K562 (cell line): ENCODE data around the gene WDCP. TPM values are rescaled to one million over a fixed set of nuclear protein-coding genes. Genes with fewer than 3 reads are reported as not detected.

Experiments
- ARID4B ChIP-seq: sonication (generic); formaldehyde crosslinking; IDR thresholded peaks from 2 replicates; pipeline ENCODE4 v1.8.0; 2022; ENCODE audit warnings: mild to moderate bottlenecking, missing genetic modification reagents
- GTF2A2 ChIP-seq: IDR thresholded peaks from 2 replicates; pipeline ENCODE4 v1.6.1; 2016; ENCODE audit warnings: mild to moderate bottlenecking, missing genetic modification characterization, missing compliant biosample characterization
- HMGXB4 ChIP-seq: sonication (generic); formaldehyde crosslinking; IDR thresholded peaks from 2 replicates; pipeline ENCODE4 v1.8.1; 2023; ENCODE audit warnings: mild to moderate bottlenecking, missing genetic modification reagents
- HNRNPL ChIP-seq: fragments of 200-400 bp; formaldehyde crosslinking; IDR thresholded peaks from 2 replicates; pipeline ENCODE4 v1.6.1; 2017; ENCODE audit warnings: low read depth, mild to moderate bottlenecking, low read length
- ILK ChIP-seq: fragments of 450-650 bp; IDR thresholded peaks from 2 replicates; pipeline ENCODE4 v1.6.1; 2016; ENCODE audit warnings: missing genetic modification characterization, low read depth, mild to moderate bottlenecking, missing compliant biosample characterization, moderate library complexity, borderline replicate concordance
- MAZ ChIP-seq, 2 experiments: fragments of 450-650 bp in 1 of 2; sonication (generic) in 1 of 2; formaldehyde crosslinking; IDR thresholded peaks in 1 of 2; conservative IDR thresholded peaks in 1 of 2; 2 replicates each; pipeline versions ENCODE4 v1.4.0 to v1.5.0; 2020; ENCODE audit warnings: mild to moderate bottlenecking in 1 of 2, missing genetic modification reagents in 1 of 2
- MBD2 ChIP-seq: sonication (generic); IDR thresholded peaks from 2 replicates; pipeline ENCODE4 v1.6.1; 2016; ENCODE audit warnings: low read depth, borderline replicate concordance
- MCM2 ChIP-seq: fragments of 450-650 bp; IDR thresholded peaks from 2 replicates; pipeline ENCODE4 v1.6.1; 2017; ENCODE audit warnings: low read depth, mild to moderate bottlenecking
- OTX1 ChIP-seq: fragments of 450-650 bp; formaldehyde crosslinking; IDR thresholded peaks from 2 replicates; pipeline ENCODE4 v1.4.0; 2022; ENCODE audit warnings: mild to moderate bottlenecking
- PRMT5 ChIP-seq: sonication (generic); formaldehyde crosslinking; IDR thresholded peaks from 2 replicates; pipeline ENCODE4 v1.5.0; 2020; ENCODE audit warnings: missing genetic modification reagents
- RBM14 ChIP-seq: fragments of 200-400 bp; formaldehyde crosslinking; IDR thresholded peaks from 2 replicates; pipeline ENCODE4 v1.6.1; 2018; ENCODE audit warnings: low read depth, mild to moderate bottlenecking, low read length, moderate library complexity, borderline replicate concordance; ENCODE audit not compliant: insufficient read depth
- SIN3B ChIP-seq: fragments of 450-650 bp; IDR thresholded peaks from 2 replicates; pipeline ENCODE4 v1.6.1; 2017; ENCODE audit warnings: low read depth, mild to moderate bottlenecking, moderate library complexity
- SMAD2 ChIP-seq: fragments of 150-350 bp; IDR thresholded peaks from 2 replicates; pipeline ENCODE4 v1.6.1; 2014; ENCODE audit warnings: low read depth, mild to moderate bottlenecking, low read length
- TCF3 ChIP-seq: sonication (generic); formaldehyde crosslinking; IDR thresholded peaks from 2 replicates; pipeline ENCODE4 v1.4.0; 2020; ENCODE audit warnings: mild to moderate bottlenecking, missing genetic modification reagents
- TSHZ1 ChIP-seq: fragments of 250-450 bp; sonication (Bioruptor Pico); IDR thresholded peaks from 2 replicates; pipeline ENCODE4 v1.4.0; 2020; ENCODE audit warnings: mild to moderate bottlenecking, moderate library complexity
- ZBTB12 ChIP-seq: fragments of 250-450 bp; sonication (Bioruptor Pico); IDR thresholded peaks from 2 replicates; pipeline ENCODE4 v1.4.0; 2020
- polyA plus RNA-seq, 8 experiments: library from polyadenylated mRNA; depleted of rRNA in 4 of 8; stranded (reverse) in 5 of 8; unstranded in 3 of 8; fragments of >200 nt; fragmentation: Nextera tagmentation in 2 of 8; fragmentation: Illumina TruSeq in 1 of 8; extraction: Ambion mirVana in 2 of 8; extraction: Trizol in 1 of 8; gene quantifications; 2 replicates each; pipeline versions ENCODE4 v1.2.1 to v1.2.3, GENCODE V29; 2011 to 2014; ENCODE audit warnings: inconsistent platforms in 1 of 8, missing spikeins in 1 of 8
- total RNA-seq, 7 experiments: library from RNA; depleted of rRNA in 6 of 7; stranded (reverse); fragments of >200 nt in 6 of 7; fragmentation: Illumina TruSeq in 2 of 7; extraction: Trizol in 2 of 7; gene quantifications; 2 replicates each; pipeline versions ENCODE4 v1.2.1 to v1.2.3, GENCODE V29; 2011 to 2021; ENCODE audit warnings: low replicate concordance in 1 of 7

Gene WDCP
- total and polyA plus RNA-seq, 9 of the 15 experiments (the other 6 are each of a cell fraction or from before 2014, with no cell fraction given): 10.1 to 41.4 (median 21.8) TPM

GRCh38 chr2:24084386-24085199, 37.4 kb upstream of the WDCP start, which contains the start of gene TP53I3 (continued):
- no peak for TF ChIP-seq SMAD2
- no peak; the same call in 1 of the 2 replicates for TF ChIP-seq ARID4B (CRISPR knock-in tag)
- TF ChIP-seq TSHZ1 (CRISPR knock-in tag): peak; percentile 22; the same call in 1 of the 2 replicates
- no peak for TF ChIP-seq OTX1 (CRISPR knock-in tag)
- TF ChIP-seq GTF2A2 (tag): no peak
- TF ChIP-seq ZBTB12 (CRISPR knock-in tag): no peak
- TF ChIP-seq SIN3B: peak; percentile 78
- no peak for TF ChIP-seq PRMT5 (CRISPR knock-in tag)
- TF ChIP-seq TCF3 (CRISPR knock-in tag): no peak
- TF ChIP-seq ILK (tag): no peak
- peak; percentile 84 to 90 for TF ChIP-seq MAZ (CRISPR knock-in tag; conservative IDR thresholded peaks at IDR 0.05 in 1 of 2, IDR thresholded peaks at IDR 0.05 in 1 of 2)
- TF ChIP-seq MBD2: no peak; the same call in 1 of the 2 replicates
- no peak for TF ChIP-seq MCM2
- TF ChIP-seq RBM14: no peak
- TF ChIP-seq HNRNPL: peak; percentile 97
- peak; percentile 97 for TF ChIP-seq HMGXB4 (CRISPR knock-in tag)
